ENCODE results near the gene SRP54. TPM values are rescaled to one million over a fixed set of nuclear protein-coding genes. Genes with fewer than 3 reads are reported as not detected.
A peak's percentile ranks its signal among the peaks of the same experiment; 100 is the strongest.
"Not testable (repeated sequence)": the region's sequence is repeated elsewhere in the genome, so short reads cannot be mapped to it uniquely, and the experiment has no call there.

The SRP54 gene
- total RNA-seq, 1 experiment from 2014 or later: 89.6 TPM

GRCh38 chr14:35046751-35047536, 64.2 kb downstream of the SRP54 start:
- peak; percentile 32 for DNase-seq (ENCODE audit: low read depth)

GRCh38 chr14:35047976-35048513, 65.3 kb downstream of the SRP54 start:
- no peak for DNase-seq (ENCODE audit: low read depth)

DNA sequence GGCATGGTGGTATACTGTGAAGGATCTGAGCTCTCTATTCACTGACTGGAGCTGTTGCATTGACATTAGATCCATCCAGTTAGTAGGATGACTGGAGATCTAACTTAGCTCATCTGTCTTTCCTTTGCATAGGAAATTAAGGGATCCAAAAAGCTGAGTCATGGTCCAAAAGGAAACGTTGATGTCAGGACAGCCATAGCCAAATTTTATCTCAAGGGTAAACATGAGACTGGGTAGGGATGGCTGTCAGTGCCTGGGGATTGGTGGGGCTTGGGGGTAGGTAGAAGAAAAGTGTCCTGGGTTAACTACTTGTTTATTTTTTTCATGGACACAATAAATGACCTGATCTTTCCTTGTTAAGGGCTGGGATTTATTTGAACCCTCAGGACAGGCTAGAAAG, 67.9 kb downstream of the SRP54 start:
- DNase-seq (ENCODE audit: low read depth): peak; percentile 61

DNA sequence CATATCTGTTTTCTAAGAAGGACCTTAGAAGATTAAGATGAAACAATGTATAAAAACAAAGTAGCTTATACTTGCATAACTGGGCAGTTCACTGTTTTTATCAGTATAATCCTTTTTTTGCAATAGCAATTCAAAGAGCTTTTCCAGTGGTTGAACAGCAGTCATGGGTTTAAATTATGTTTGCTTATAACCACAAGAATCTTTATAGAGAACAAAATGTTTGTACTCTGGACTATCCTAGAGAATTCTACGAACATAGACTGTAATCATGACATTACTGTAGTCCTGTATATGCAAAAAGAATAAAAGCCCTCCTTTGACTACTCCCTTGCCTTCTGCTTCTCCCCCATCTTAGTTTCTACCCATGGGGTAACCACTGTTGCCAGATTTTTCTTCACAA, 69.0 kb downstream of the SRP54 start:
- DNase-seq (ENCODE audit: low read depth): no peak

DNA sequence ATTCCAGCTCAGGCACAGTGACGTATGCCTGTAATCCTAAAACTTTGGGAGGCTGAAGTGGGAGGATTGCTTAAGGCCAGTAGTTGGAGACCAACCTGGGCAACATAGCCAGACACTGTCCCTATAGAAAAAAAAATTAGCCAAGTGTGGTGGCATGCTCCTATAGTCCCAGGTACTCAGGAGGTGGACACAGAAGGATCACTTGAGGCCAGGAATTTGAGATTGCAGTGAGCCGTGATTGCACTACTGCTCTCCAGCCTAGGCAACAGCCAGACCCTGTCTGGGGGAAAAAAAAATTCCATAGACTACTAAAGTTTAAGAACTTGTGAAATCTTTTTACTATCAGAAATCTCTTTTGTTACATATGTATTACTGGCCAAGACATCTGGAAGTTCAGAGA, 69.8 kb downstream of the SRP54 start:
- no peak for DNase-seq (ENCODE audit: low read depth)

DNA sequence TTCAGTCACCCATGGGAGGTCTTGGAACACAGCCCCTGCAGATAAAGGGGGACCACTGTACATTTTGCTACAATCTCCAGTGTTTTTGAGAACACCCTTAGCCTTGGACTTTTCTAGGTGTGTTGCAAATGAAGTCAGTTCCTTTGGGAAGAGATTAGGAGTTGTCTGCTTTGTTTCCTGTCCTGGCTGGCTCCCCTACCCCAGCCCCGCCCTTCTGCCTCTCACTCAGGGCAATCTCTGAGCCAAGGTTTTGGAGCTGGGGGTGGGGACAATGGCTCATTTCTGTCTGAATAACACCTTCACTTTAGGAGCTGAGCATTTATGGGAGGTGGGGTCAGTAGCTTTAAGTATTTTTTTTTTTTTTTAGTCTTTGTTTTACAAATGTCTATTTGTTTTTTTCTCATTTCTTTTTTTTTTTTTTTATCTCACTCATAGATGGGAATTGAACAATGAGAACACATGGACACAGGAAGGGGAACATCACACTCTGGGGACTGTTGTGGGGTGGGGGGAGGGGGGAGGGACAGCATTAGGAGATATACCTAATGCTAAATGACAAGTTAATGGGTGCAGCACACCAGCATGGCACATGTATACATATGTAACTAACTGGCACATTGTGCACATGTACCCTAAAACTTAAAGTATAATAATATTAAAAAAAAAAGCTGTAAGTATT, 78.5 kb downstream of the SRP54 start:
- DNase-seq (ENCODE audit: low read depth): peak; percentile 5

GRCh38 chr14:35065731-35066130, 82.9 kb downstream of the SRP54 start:
- DNase-seq (ENCODE audit: low read depth): not testable (repeated sequence)

DNA sequence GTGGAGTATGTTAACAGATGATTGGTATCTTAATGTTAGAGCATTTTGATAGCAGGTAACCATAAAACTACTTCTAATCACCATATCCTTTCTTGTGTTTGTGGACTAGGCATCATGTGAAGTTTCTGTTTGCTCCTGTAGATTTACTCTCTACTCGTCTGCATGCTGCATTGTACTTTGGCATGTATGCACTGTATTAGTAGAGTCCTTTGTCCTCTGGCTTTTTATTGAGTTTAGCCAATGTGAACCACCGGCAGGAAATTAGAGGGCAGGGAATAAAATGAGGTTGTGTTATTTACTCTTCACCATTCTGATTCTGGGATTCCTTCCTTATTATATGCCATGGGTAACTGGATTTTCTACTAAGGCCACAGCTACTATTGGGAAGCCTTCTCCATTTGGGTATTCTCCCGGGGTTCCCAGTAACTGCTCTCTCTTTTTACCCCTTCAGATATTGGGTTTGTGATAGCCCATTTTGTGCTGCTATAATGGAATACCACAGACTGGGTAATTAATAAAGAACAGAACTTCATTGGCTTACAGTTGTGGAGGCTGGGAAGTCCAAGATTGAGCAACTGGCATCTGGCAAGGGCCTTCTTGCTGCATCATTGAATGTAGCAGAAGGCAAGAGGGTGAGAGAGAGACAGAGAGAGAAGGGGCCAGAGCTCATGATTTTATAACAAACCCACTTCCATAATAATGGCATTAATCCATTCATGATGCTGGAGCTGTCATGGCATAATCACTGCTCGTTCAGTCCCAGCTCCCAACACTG, 85.6 kb downstream of the SRP54 start:
- DNase-seq (ENCODE audit: low read depth): peak; percentile 10

GRCh38 chr14:35072226-35072625, 89.4 kb downstream of the SRP54 start:
- no peak for DNase-seq (ENCODE audit: low read depth)

DNA sequence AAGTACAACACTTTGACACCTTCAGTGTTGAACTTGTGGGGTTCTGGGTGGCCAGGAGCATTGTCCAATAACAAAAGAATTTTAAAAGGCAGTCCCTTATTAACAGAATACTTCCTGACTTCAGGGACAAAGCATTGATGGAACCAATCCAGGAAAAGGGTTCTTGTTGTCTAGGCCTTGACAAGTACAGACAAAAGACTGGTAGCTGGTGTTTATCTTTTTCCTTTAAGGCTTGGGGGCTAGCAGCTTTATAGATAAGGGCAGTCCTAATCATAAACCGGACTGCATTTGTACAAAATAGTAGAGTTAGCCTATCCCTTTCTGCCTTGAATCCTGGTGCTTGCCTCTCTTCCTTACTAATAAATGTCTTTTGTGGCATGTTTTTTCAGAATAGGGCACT, 90.7 kb downstream of the SRP54 start:
- DNase-seq (ENCODE audit: low read depth): no peak

- DNase-seq (ENCODE audit: low read depth): no peak
These were observed 95.3 kb downstream of the SRP54 start for GRCh38 chr14:35078082-35078481.

Other genes with a start within 250 kb of the SRP54 start
- gene BAZ1A, start 107.6 kb upstream of the SRP54 start, total RNA-seq (2014; rRNA removed; shearing (Covaris generic)): 24.0 and 26.4 TPM in 2 replicates
- gene FAM177A1, start 63.3 kb downstream of the SRP54 start, total RNA-seq (2014; rRNA removed; shearing (Covaris generic)): 41.2 and 53.7 TPM in 2 replicates
- gene PPP2R3C, start 139.0 kb downstream of the SRP54 start, total RNA-seq (2014; rRNA removed; shearing (Covaris generic)): 41.0 and 59.8 TPM in 2 replicates
- gene PRORP, start 139.6 kb downstream of the SRP54 start, total RNA-seq (2014; rRNA removed; shearing (Covaris generic)): 21.5 and 32.7 TPM in 2 replicates